IMR-90 (cell line): ENCODE results near the gene JMY. TPM values are rescaled to one million over a fixed set of nuclear protein-coding genes. Genes with fewer than 3 reads are reported as not detected.

Source experiments
- ATAC-seq: fragments of 200-7000 bp; cut with Tn5 transposase; 2 replicates; pipeline ENCODE4 v1.9.1; 2020; ENCODE audit warnings: low read depth, mild to moderate bottlenecking, moderate library complexity
- BruUV-seq: library from RNA; stranded (reverse); fragments of 400-500 nt; replicated peaks from 2 replicates; lab custom pipeline; 2021; lab: Mats Ljungman, UMichigan
- CTCF ChIA-PET: fragments of 300-600 bp; formaldehyde crosslinking; extraction: SDS; loops from one replicate; lab custom pipeline; 2021; ENCODE audit warnings: antibody characterized with exemption; lab: Yijun Ruan, JAX
- POLR2A ChIA-PET: fragments of 300-600 bp; sonication (Branson Sonifier 250); formaldehyde crosslinking; loops from one replicate; lab custom pipeline; 2022; ENCODE audit warnings: antibody characterized with exemption; ENCODE audit not compliant: unreplicated experiment; lab: Charles Lee
- DNase-seq: peaks from one replicate; pipeline ENCODE4 v3.0.0; 2013
- H2AFZ ChIP-seq: replicated peaks from 2 replicates; pipeline ENCODE3; 2013; ENCODE audit warnings: low read length, mild to moderate bottlenecking; ENCODE audit not compliant: poor library complexity
- H2AK5ac ChIP-seq: 2 replicates; pipeline ENCODE4 v1.6.1; 2013; ENCODE audit warnings: low read depth, low read length, inconsistent platforms
- H2AK9ac ChIP-seq: replicated peaks from 2 replicates; pipeline ENCODE3; 2013; ENCODE audit warnings: mild to moderate bottlenecking, low read depth, low read length, moderate library complexity; ENCODE audit not compliant: poor library complexity
- H2BK120ac ChIP-seq: 2 replicates; pipeline ENCODE4 v1.6.1; 2013; ENCODE audit warnings: low read depth, low read length, inconsistent platforms
- H2BK15ac ChIP-seq: 3 replicates; pipeline ENCODE4 v1.6.1; 2013; ENCODE audit warnings: low read depth, low read length, inconsistent platforms
- H2BK20ac ChIP-seq: 2 replicates; pipeline ENCODE4 v1.6.1; 2013; ENCODE audit warnings: low read depth, mild to moderate bottlenecking, inconsistent platforms, low read length, moderate library complexity
- H2BK5ac ChIP-seq: 2 replicates; pipeline ENCODE4 v1.6.1; 2013; ENCODE audit warnings: mild to moderate bottlenecking, low read depth, low read length, inconsistent platforms; ENCODE audit not compliant: poor library complexity, severe bottlenecking
- H3K14ac ChIP-seq: replicated peaks from 2 replicates; pipeline ENCODE4 v1.6.1; 2013; ENCODE audit warnings: low read depth, low read length, inconsistent platforms
- H3K18ac ChIP-seq: 2 replicates; pipeline ENCODE4 v1.6.1; 2013; ENCODE audit warnings: low read depth, low read length, control low read depth
- H3K23ac ChIP-seq: 2 replicates; pipeline ENCODE4 v1.6.1; 2013; ENCODE audit warnings: low read depth, low read length, inconsistent platforms
- H3K27ac ChIP-seq: 2 replicates; pipeline ENCODE4 v1.5.1; 2013; ENCODE audit warnings: mild to moderate bottlenecking, control low read depth, low read length; ENCODE audit not compliant: insufficient read depth
- H3K27me3 ChIP-seq: 2 replicates; pipeline ENCODE4 v1.6.1; 2013; ENCODE audit warnings: low read length; ENCODE audit not compliant: control insufficient read depth, insufficient read depth
- H3K36me3 ChIP-seq: 2 replicates; pipeline ENCODE4 v1.6.1; 2013; ENCODE audit warnings: low read length, mixed read lengths; ENCODE audit not compliant: control insufficient read depth, insufficient read depth
- H3K4ac ChIP-seq: 2 replicates; pipeline ENCODE4 v1.6.1; 2013; ENCODE audit warnings: low read depth, low read length, inconsistent platforms
- H3K4me1 ChIP-seq: 2 replicates; pipeline ENCODE4 v1.6.1; 2013; ENCODE audit warnings: low read length, mixed read lengths; ENCODE audit not compliant: control insufficient read depth, insufficient read depth
- H3K4me2 ChIP-seq: 2 replicates; pipeline ENCODE4 v1.6.1; 2013; ENCODE audit warnings: low read depth, mild to moderate bottlenecking, control low read depth, low read length, moderate library complexity
- H3K4me3 ChIP-seq: 2 replicates; pipeline ENCODE4 v1.5.1; 2013; ENCODE audit warnings: low read depth, mild to moderate bottlenecking, control low read depth, low read length, moderate library complexity; ENCODE audit not compliant: insufficient read depth
- H3K56ac ChIP-seq: 2 replicates; pipeline ENCODE4 v1.6.1; 2013; ENCODE audit warnings: low read length, inconsistent platforms; ENCODE audit not compliant: insufficient read depth; ENCODE audit errors: extremely low read depth
- H3K79me1 ChIP-seq, 2 experiments: 2 replicates each; pipeline ENCODE4 v1.6.1; 2013; ENCODE audit warnings: low read length in 2 of 2, inconsistent platforms in 1 of 2, low read depth in 1 of 2
- H3K9ac ChIP-seq: 2 replicates; pipeline ENCODE4 v1.6.1; 2013; ENCODE audit warnings: low read depth, low read length, control low read depth
- H3K9me1 ChIP-seq: 2 replicates; pipeline ENCODE4 v1.6.1; 2013; ENCODE audit warnings: low read length, inconsistent platforms; ENCODE audit not compliant: insufficient read depth
- H3K9me3 ChIP-seq: 2 replicates; pipeline ENCODE4 v1.6.1; 2013; ENCODE audit warnings: low read length; ENCODE audit not compliant: control insufficient read depth, insufficient read depth
- H4K20me1 ChIP-seq: 2 replicates; pipeline ENCODE4 v1.6.1; 2013; ENCODE audit warnings: low read length, inconsistent platforms; ENCODE audit not compliant: insufficient read depth
- H4K5ac ChIP-seq: 2 replicates; pipeline ENCODE4 v1.6.1; 2013; ENCODE audit warnings: mild to moderate bottlenecking, low read depth, low read length, control low read depth
- H4K8ac ChIP-seq, 2 experiments: 2 replicates each; pipeline ENCODE4 v1.6.1; 2013; ENCODE audit warnings: low read depth in 2 of 2, low read length in 2 of 2, control low read depth in 1 of 2, inconsistent platforms in 1 of 2
- H4K91ac ChIP-seq: 2 replicates; pipeline ENCODE4 v1.6.1; 2013; ENCODE audit warnings: low read depth, low read length, inconsistent platforms; ENCODE audit not compliant: insufficient read depth
- BHLHE40 ChIP-seq: fragments of 150-350 bp; IDR thresholded peaks from 2 replicates; pipeline ENCODE4 v1.6.1; 2016; ENCODE audit warnings: mild to moderate bottlenecking, low read depth, low read length
- CEBPB ChIP-seq: IDR thresholded peaks from 2 replicates; pipeline ENCODE4 v1.6.1; 2012; ENCODE audit warnings: low read depth, low read length, improper control_type of control experiment
- CHD1 ChIP-seq: IDR thresholded peaks from 2 replicates; pipeline ENCODE4 v1.6.1; 2012; ENCODE audit warnings: low read depth, low read length, improper control_type of control experiment
- CTCF ChIP-seq: conservative IDR thresholded peaks from 2 replicates; pipeline ENCODE4 v1.5.1; 2012; ENCODE audit warnings: mild to moderate bottlenecking, low read depth, low read length, improper control_type of control experiment
- MAZ ChIP-seq: IDR thresholded peaks from 2 replicates; pipeline ENCODE4 v1.6.1; 2012; ENCODE audit warnings: low read depth, mild to moderate bottlenecking, low read length, improper control_type of control experiment, moderate library complexity, borderline replicate concordance
- MXI1 ChIP-seq: IDR thresholded peaks from 2 replicates; pipeline ENCODE4 v1.6.1; 2012; ENCODE audit warnings: low read depth, mild to moderate bottlenecking, low read length, moderate library complexity, borderline replicate concordance
- NFE2L2 ChIP-seq: fragments of 150-350 bp; IDR thresholded peaks from 2 replicates; pipeline ENCODE4 v1.6.1; 2016; ENCODE audit warnings: low read depth, mild to moderate bottlenecking, low read length
- POLR2A ChIP-seq: IDR thresholded peaks from 2 replicates; pipeline ENCODE4 v1.6.1; 2012; ENCODE audit warnings: mild to moderate bottlenecking, low read depth, low read length
- RCOR1 ChIP-seq: IDR thresholded peaks from 2 replicates; pipeline ENCODE4 v1.6.1; 2012; ENCODE audit warnings: mild to moderate bottlenecking, low read length, improper control_type of control experiment; ENCODE audit not compliant: insufficient replicate concordance
- RFX5 ChIP-seq: IDR thresholded peaks from 2 replicates; pipeline ENCODE4 v1.8.0; 2012; ENCODE audit warnings: low read depth, mild to moderate bottlenecking, low read length, moderate library complexity
- SMC3 ChIP-seq: fragments of 150-350 bp; IDR thresholded peaks from 2 replicates; pipeline ENCODE4 v1.6.1; 2016; ENCODE audit warnings: low read depth, mild to moderate bottlenecking, antibody characterized with exemption, low read length, moderate library complexity
- USF2 ChIP-seq: fragments of 150-350 bp; IDR thresholded peaks from 2 replicates; pipeline ENCODE4 v1.6.1; 2017; ENCODE audit warnings: mild to moderate bottlenecking, antibody characterized with exemption, low read length, low read depth
- WGBS, 2 experiments: methylation state at CpG; one replicate each; pipeline versions ENCODE4 v1.1.5 to v1.1.7; 2013; ENCODE audit warnings: missing lambda C conversion rate in 2 of 2; ENCODE audit not compliant: insufficient read length in 1 of 2; ENCODE audit errors: extremely low coverage in 2 of 2; 5-methylcytosine and 5-hydroxymethylcytosine counted together
- dilution Hi-C: fragments of 300-500 bp; cut with HindIII; formaldehyde crosslinking; loops from one replicate; pipeline ENCODE4 v1.14.3; 2018; ENCODE audit warnings: low sequenced_read_pairs; ENCODE audit not compliant: unreplicated experiment
- in situ Hi-C: fragments of 300-500 bp; cut with MboI; formaldehyde crosslinking; loops from 3 replicates; pipeline ENCODE4 v1.14.3; 2019; ENCODE audit warnings: low sequenced_read_pairs, inconsistent platforms, mixed read lengths
- intact Hi-C: fragments of 100-400 bp; cut with micrococcal nuclease; formaldehyde crosslinking; loops from 2 replicates; pipeline ENCODE4 v1.10.0; 2022
- polyA plus RNA-seq, 3 experiments: library from polyadenylated mRNA; depleted of rRNA; stranded (reverse); fragments of >200 nt; gene quantifications; 2 replicates each; pipeline ENCODE4 v1.2.3, GENCODE V29; 2012; ENCODE audit warnings: low replicate concordance in 1 of 3
- total RNA-seq: library from RNA; depleted of rRNA; stranded (reverse); fragments of >200 nt; gene quantifications from 2 replicates; pipeline ENCODE4 v1.2.3, GENCODE V29; 2012

JMY gene
- total and polyA plus RNA-seq, 2 of the 4 experiments (the other 2 are of a cell fraction) = 1.7 to 3.2 TPM

- TF ChIP-seq CEBPB (no peak), NFE2L2 (no peak)
Measured at GRCh38 chr5:79237740-79238560, 2.0 kb downstream of the JMY start (continued).

- no CpG with 5 or more reads among the region's 2 CpGs for WGBS, 2 experiments
- Histone ChIP-seq H3K27ac (no peak overlapping the region), H3K14ac (no peak overlapping the region), H2BK20ac (no peak overlapping the region), H3K79me1 (peaks cover 10 to 28% of the 10 kb centered on the region in 2 experiments), H3K4ac (no peak overlapping the region), H2AK9ac (no peak overlapping the region), H3K4me2 (no peak overlapping the region), H4K91ac (no peak overlapping the region), H4K5ac (no peak overlapping the region), H3K9me1 (no peaks in the 10 kb centered on the region), H2BK120ac (no peak overlapping the region), H2AFZ (no peak overlapping the region), H3K4me1 (peaks cover 3% of the 10 kb centered on the region; the same call in 1 of the 2 replicates), H2BK15ac (no peak overlapping the region), H2AK5ac (no peak overlapping the region), H3K4me3 (no peak overlapping the region), H3K36me3 (no peaks in the 10 kb centered on the region), H4K8ac (no peak overlapping the region), H3K9me3 (no peaks in the 10 kb centered on the region), H2BK5ac (no peak overlapping the region), H4K20me1 (peaks cover 18% of the 10 kb centered on the region), H3K23ac (no peak overlapping the region), H3K27me3 (no peaks in the 10 kb centered on the region), H3K9ac (no peak overlapping the region), H3K56ac (no peak overlapping the region), H3K18ac (no peak overlapping the region)
- in situ Hi-C loops = no loop called here
- POLR2A ChIA-PET = no interaction called here
- CTCF ChIA-PET = interaction anchor here (0.6 kb wide), 1 partner anchor 40 kb away, joined by 3 read pairs; no protein-coding TSS in a partner anchor
- no TSS peak for BruUV-seq
- no peak for ATAC-seq
- no peak for DNase-seq
- dilution Hi-C loops = no loop called here
- intact Hi-C loops = no loop called here
- TF ChIP-seq RCOR1 = no peak
- no peak for TF ChIP-seq RFX5
- no peak for TF ChIP-seq NFE2L2
- no peak for TF ChIP-seq MXI1
- TF ChIP-seq BHLHE40 = no peak
- TF ChIP-seq CHD1 = no peak
- TF ChIP-seq MAZ = no peak
- TF ChIP-seq USF2 = no peak
- no peak for TF ChIP-seq CTCF
- TF ChIP-seq CEBPB = no peak
- no peak for TF ChIP-seq SMC3
- no peak for TF ChIP-seq POLR2A
Measured at GRCh38 chr5:79240561-79240960, 4.6 kb downstream of the JMY start.
